Astrocyte (in vitro differentiated cells and primary cell): ENCODE data around the gene SH2D6. TPM values are rescaled to one million over a fixed set of nuclear protein-coding genes. Genes with fewer than 3 reads are reported as not detected.

ENCODE experiments used
- DNase-seq: peaks from one replicate; pipeline ENCODE4 v3.0.0-alpha.2; 2010; ENCODE audit warnings: low read depth
- FAIRE-seq: peaks from 2 replicates; lab custom pipeline; 2011; peaks lifted over from hg19 to GRCh38; lab: Jason Lieb, UNC
- H2AFZ ChIP-seq: 2 replicates; pipeline ENCODE4 v1.6.0; 2012; ENCODE audit warnings: low read depth, low read length, inconsistent platforms
- H3K27ac ChIP-seq: 2 replicates; pipeline ENCODE4 v1.5.1; 2011; ENCODE audit warnings: low read depth, low read length, inconsistent platforms
- H3K27me3 ChIP-seq: 2 replicates; pipeline ENCODE4 v1.6.0; 2011; ENCODE audit warnings: low read length, inconsistent platforms; ENCODE audit not compliant: insufficient read depth
- H3K36me3 ChIP-seq: 2 replicates; pipeline ENCODE4 v1.5.1; 2011; ENCODE audit warnings: low read length, inconsistent platforms; ENCODE audit not compliant: insufficient read depth
- H3K4me1 ChIP-seq: 2 replicates; pipeline ENCODE4 v1.5.1; 2011; ENCODE audit warnings: low read length, inconsistent platforms; ENCODE audit not compliant: insufficient read depth
- H3K4me2 ChIP-seq: 2 replicates; pipeline ENCODE4 v1.6.0; 2012; ENCODE audit warnings: low read length, inconsistent platforms
- H3K4me3 ChIP-seq: 2 replicates; pipeline ENCODE4 v1.5.1; 2011; ENCODE audit warnings: low read depth, mild to moderate bottlenecking, low read length, inconsistent platforms; ENCODE audit not compliant: insufficient read depth
- H3K79me2 ChIP-seq: 2 replicates; pipeline ENCODE4 v1.6.0; 2012; ENCODE audit warnings: mild to moderate bottlenecking, low read length, inconsistent platforms; ENCODE audit not compliant: insufficient read depth
- H3K9ac ChIP-seq: 2 replicates; pipeline ENCODE4 v1.6.0; 2012; ENCODE audit warnings: mild to moderate bottlenecking, low read length, inconsistent platforms
- H3K9me3 ChIP-seq: 2 replicates; pipeline ENCODE4 v1.5.1; 2012; ENCODE audit warnings: low read depth, mild to moderate bottlenecking, low read length, inconsistent platforms; ENCODE audit not compliant: insufficient read depth
- H4K20me1 ChIP-seq: 2 replicates; pipeline ENCODE4 v1.6.0; 2012; ENCODE audit warnings: low read length, inconsistent platforms; ENCODE audit not compliant: insufficient read depth
- H3K27ac Mint-ChIP-seq: one replicate; pipeline ENCODE4 v1.8.0; 2021; ENCODE audit warnings: mild to moderate bottlenecking, mixed read lengths; ENCODE audit not compliant: unreplicated experiment
- H3K27me3 Mint-ChIP-seq: one replicate; pipeline ENCODE4 v1.8.0; 2021; ENCODE audit warnings: low read depth, mixed read lengths; ENCODE audit not compliant: unreplicated experiment
- H3K36me3 Mint-ChIP-seq: one replicate; pipeline ENCODE4 v1.8.0; 2021; ENCODE audit warnings: low read depth, mixed read lengths; ENCODE audit not compliant: unreplicated experiment
- H3K4me1 Mint-ChIP-seq: one replicate; pipeline ENCODE4 v1.8.0; 2021; ENCODE audit warnings: low read depth, mixed read lengths; ENCODE audit not compliant: unreplicated experiment
- H3K4me3 Mint-ChIP-seq: one replicate; pipeline ENCODE4 v1.8.0; 2021; ENCODE audit warnings: mild to moderate bottlenecking, moderate library complexity, mixed read lengths; ENCODE audit not compliant: unreplicated experiment
- H3K9me3 Mint-ChIP-seq: one replicate; pipeline ENCODE4 v1.8.0; 2021; ENCODE audit warnings: mild to moderate bottlenecking, mixed read lengths; ENCODE audit not compliant: unreplicated experiment
- EZH2 ChIP-seq: IDR thresholded peaks from 2 replicates; pipeline ENCODE4 v1.6.1; 2012; ENCODE audit warnings: mild to moderate bottlenecking, low read length, inconsistent platforms; ENCODE audit not compliant: insufficient read depth
- total RNA-seq: library from RNA; stranded (reverse); gene quantifications from 2 replicates; pipeline ENCODE4 v1.2.1, GENCODE V29; 2021
- TF ChIP-seq, protein P1 (sequence below): IDR thresholded peaks from 2 replicates; pipeline ENCODE4 v1.5.1; 2011; ENCODE audit warnings: low read depth, mild to moderate bottlenecking, inconsistent platforms, low read length, moderate library complexity; ENCODE audit not compliant: insufficient read depth

SH2D6 gene
- total RNA-seq, 1 donor from 2014 or later = 0.64 TPM

DNA sequence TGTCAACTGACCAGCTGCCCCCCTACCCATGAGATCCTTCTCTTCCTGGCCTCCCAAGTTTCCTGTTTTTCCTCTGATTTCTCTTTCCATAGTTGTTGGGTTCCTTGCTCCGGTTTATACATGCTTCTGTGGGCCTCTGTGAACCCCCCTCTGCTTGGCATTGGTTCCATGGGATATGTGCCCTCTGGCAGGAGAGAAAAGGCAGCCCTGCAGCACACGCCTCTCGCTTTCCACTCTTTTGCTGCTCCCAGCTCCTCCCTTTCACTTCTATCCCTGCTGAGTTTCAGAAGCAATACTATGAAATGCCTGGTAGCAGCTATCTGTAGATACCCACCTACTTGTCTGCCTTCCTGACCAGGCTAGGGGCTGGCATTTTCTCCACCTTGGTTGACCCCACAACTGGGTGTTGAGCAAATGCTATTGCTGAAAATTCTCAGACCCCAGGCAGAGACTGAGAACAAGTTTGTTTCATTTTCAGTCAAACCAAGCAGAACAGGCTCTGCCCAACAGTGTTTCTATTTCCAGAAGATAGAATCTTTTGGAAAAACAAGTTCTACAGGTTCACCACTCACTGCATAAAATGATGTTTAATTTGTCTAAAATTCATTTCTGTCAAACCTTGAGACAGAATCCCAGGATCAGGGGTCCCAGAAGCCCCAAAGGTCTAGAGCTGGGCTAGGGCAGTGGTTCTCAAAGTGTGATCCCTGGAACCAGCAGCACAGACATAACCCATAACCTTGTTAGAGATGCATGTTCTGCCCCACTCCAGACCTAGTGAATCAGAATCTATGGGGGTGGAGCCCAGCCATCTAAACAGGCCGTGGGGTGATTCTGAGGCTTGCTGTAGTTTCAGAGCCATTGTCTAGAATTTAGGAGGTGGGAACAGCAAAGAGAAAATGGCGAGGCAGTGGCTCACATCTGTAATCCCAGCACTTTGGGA, 21.7 kb upstream of the SH2D6 start:
- no peak overlapping the region for H3K4me3 ChIP-seq
- no peaks in the 10 kb centered on the region for H3K27me3 Mint-ChIP-seq
- DNase-seq (no peak), FAIRE-seq (no peak)
- peaks cover 12% of the 10 kb centered on the region for H3K36me3 ChIP-seq
- H4K20me1 ChIP-seq = no peaks in the 10 kb centered on the region
- peaks cover 22% of the 10 kb centered on the region for H3K36me3 Mint-ChIP-seq
- H3K9me3 ChIP-seq = no peaks in the 10 kb centered on the region
- no peak for TF ChIP-seq EZH2
- TF ChIP-seq, protein P1, sequence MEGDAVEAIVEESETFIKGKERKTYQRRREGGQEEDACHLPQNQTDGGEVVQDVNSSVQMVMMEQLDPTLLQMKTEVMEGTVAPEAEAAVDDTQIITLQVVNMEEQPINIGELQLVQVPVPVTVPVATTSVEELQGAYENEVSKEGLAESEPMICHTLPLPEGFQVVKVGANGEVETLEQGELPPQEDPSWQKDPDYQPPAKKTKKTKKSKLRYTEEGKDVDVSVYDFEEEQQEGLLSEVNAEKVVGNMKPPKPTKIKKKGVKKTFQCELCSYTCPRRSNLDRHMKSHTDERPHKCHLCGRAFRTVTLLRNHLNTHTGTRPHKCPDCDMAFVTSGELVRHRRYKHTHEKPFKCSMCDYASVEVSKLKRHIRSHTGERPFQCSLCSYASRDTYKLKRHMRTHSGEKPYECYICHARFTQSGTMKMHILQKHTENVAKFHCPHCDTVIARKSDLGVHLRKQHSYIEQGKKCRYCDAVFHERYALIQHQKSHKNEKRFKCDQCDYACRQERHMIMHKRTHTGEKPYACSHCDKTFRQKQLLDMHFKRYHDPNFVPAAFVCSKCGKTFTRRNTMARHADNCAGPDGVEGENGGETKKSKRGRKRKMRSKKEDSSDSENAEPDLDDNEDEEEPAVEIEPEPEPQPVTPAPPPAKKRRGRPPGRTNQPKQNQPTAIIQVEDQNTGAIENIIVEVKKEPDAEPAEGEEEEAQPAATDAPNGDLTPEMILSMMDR = no peak
- peaks cover under 1% of the 10 kb centered on the region for H3K79me2 ChIP-seq
- H3K27ac Mint-ChIP-seq = no peak overlapping the region
- no peaks in the 10 kb centered on the region for H3K9me3 Mint-ChIP-seq
- no peak overlapping the region for H3K4me2 ChIP-seq
- no peak overlapping the region for H2AFZ ChIP-seq
- no peaks in the 10 kb centered on the region for H3K27me3 ChIP-seq
- no peak overlapping the region for H3K9ac ChIP-seq
- no peaks in the 10 kb centered on the region for H3K4me1 ChIP-seq
- peaks cover 4% of the 10 kb centered on the region for H3K4me1 Mint-ChIP-seq
- no peak overlapping the region for H3K4me3 Mint-ChIP-seq
- no peak overlapping the region for H3K27ac ChIP-seq

DNA sequence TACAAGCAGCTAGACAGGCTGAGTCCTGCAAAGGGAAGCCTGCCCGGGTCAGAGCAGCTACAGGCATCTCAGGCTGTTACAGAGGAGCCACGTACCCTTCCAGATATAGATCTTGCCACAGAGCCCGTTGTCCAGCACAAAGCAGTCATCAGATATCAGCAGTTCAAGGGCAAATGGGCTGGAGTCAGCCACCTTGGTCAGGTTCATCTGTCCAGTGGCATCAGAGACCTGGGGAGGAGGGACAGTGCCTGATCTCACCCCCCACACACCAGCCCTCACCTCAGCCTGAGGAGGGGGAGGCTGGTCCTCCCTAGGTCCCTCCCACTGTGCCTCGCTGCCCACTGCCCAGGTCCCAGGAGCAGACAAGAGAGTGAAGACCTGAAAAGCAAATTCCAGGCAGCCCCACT, 20.6 kb upstream of the SH2D6 start:
- Mint-ChIP-seq H3K4me3 (no peak overlapping the region), H3K27me3 (no peaks in the 10 kb centered on the region), H3K9me3 (no peaks in the 10 kb centered on the region), H3K27ac (no peak overlapping the region), H3K36me3 (peaks cover 22% of the 10 kb centered on the region), H3K4me1 (peaks cover 4% of the 10 kb centered on the region)
- H3K4me2 ChIP-seq = no peak overlapping the region
- H2AFZ ChIP-seq = no peak overlapping the region
- DNase-seq = no peak
- no peak overlapping the region for H3K27ac ChIP-seq
- H3K4me3 ChIP-seq = no peak overlapping the region
- H3K27me3 ChIP-seq = no peaks in the 10 kb centered on the region
- peaks cover 12% of the 10 kb centered on the region for H3K36me3 ChIP-seq
- H3K9ac ChIP-seq = no peak overlapping the region
- H3K79me2 ChIP-seq = peaks cover 7% of the 10 kb centered on the region
- H3K9me3 ChIP-seq = no peaks in the 10 kb centered on the region
- no peaks in the 10 kb centered on the region for H3K4me1 ChIP-seq
- no peaks in the 10 kb centered on the region for H4K20me1 ChIP-seq
- FAIRE-seq = no peak
- TF ChIP-seq EZH2 = no peak
- TF ChIP-seq, protein P1 = no peak
